H9 (cell line): ENCODE results near the gene SUMO4. TPM values are rescaled to one million over a fixed set of nuclear protein-coding genes. Genes with fewer than 3 reads are reported as not detected.
"Not testable (repeated sequence)": the region's sequence is repeated elsewhere in the genome, so short reads cannot be mapped to it uniquely, and the experiment has no call there.

Experiments
- DNase-seq: peaks from one replicate; pipeline ENCODE4 v3.0.0-alpha.2; 2017
- H2AFZ ChIP-seq: one replicate; pipeline ENCODE4 v1.6.1; 2013; ENCODE audit warnings: mild to moderate bottlenecking, low read length, control low read depth, moderate library complexity
- H2AK5ac ChIP-seq: 2 replicates; pipeline ENCODE4 v1.6.1; 2013; ENCODE audit warnings: low read length, control low read depth, mixed read lengths; ENCODE audit not compliant: insufficient read length
- H2BK120ac ChIP-seq: one replicate; pipeline ENCODE4 v1.6.1; 2013; ENCODE audit warnings: low read depth, mild to moderate bottlenecking, low read length, control low read depth, inconsistent platforms; ENCODE audit not compliant: poor library complexity, severe bottlenecking
- H2BK12ac ChIP-seq: 2 replicates; pipeline ENCODE4 v1.6.1; 2013; ENCODE audit warnings: low read length, control low read depth, mixed read lengths, low read depth; ENCODE audit not compliant: insufficient read length
- H2BK15ac ChIP-seq: 2 replicates; pipeline ENCODE4 v1.6.1; 2013; ENCODE audit warnings: low read depth, low read length, control low read depth
- H2BK20ac ChIP-seq: one replicate; pipeline ENCODE4 v1.6.1; 2013; ENCODE audit warnings: low read depth, mild to moderate bottlenecking, low read length, control low read depth, inconsistent platforms; ENCODE audit not compliant: poor library complexity, severe bottlenecking
- H2BK5ac ChIP-seq: 2 replicates; pipeline ENCODE4 v1.6.1; 2013; ENCODE audit warnings: low read length, control low read depth, mixed read lengths; ENCODE audit not compliant: insufficient read length
- H3K14ac ChIP-seq: 2 replicates; pipeline ENCODE4 v1.6.1; 2013; ENCODE audit warnings: low read length, control low read depth; ENCODE audit not compliant: insufficient read depth
- H3K18ac ChIP-seq: 2 replicates; pipeline ENCODE4 v1.6.1; 2013; ENCODE audit warnings: low read depth, mild to moderate bottlenecking, mixed read lengths, low read length, control low read depth; ENCODE audit not compliant: insufficient read length
- H3K23ac ChIP-seq: 2 replicates; pipeline ENCODE4 v1.6.1; 2013; ENCODE audit warnings: low read length, control low read depth, mixed read lengths, low read depth; ENCODE audit not compliant: insufficient read length
- H3K23me2 ChIP-seq: 2 replicates; pipeline ENCODE4 v1.6.1; 2013; ENCODE audit warnings: low read depth, mild to moderate bottlenecking, mixed read lengths, low read length, control low read depth; ENCODE audit not compliant: insufficient read length, poor library complexity, severe bottlenecking
- H3K27ac ChIP-seq: 2 replicates; pipeline ENCODE4 v1.5.1; 2013; ENCODE audit warnings: low read length, control low read depth, mixed read lengths, low read depth; ENCODE audit not compliant: insufficient read length
- H3K27me3 ChIP-seq: 2 replicates; pipeline ENCODE4 v1.6.1; 2013; ENCODE audit warnings: low read length, control low read depth, inconsistent platforms; ENCODE audit not compliant: insufficient read depth
- H3K4ac ChIP-seq: 2 replicates; pipeline ENCODE4 v1.6.1; 2013; ENCODE audit warnings: low read depth, mild to moderate bottlenecking, control low read depth, inconsistent platforms, low read length, moderate library complexity
- H3K4me1 ChIP-seq: 2 replicates; pipeline ENCODE4 v1.6.1; 2013; ENCODE audit warnings: low read length, control low read depth, inconsistent platforms; ENCODE audit not compliant: insufficient read depth
- H3K4me2 ChIP-seq: 2 replicates; pipeline ENCODE4 v1.6.1; 2013; ENCODE audit warnings: low read length, control low read depth, mixed read lengths; ENCODE audit not compliant: insufficient read length, insufficient read depth
- H3K56ac ChIP-seq: 2 replicates; pipeline ENCODE4 v1.6.1; 2013; ENCODE audit warnings: low read depth, mild to moderate bottlenecking, mixed read lengths, low read length, control low read depth; ENCODE audit not compliant: insufficient read length
- H3K79me1 ChIP-seq: 2 replicates; pipeline ENCODE4 v1.6.1; 2013; ENCODE audit warnings: low read depth, mild to moderate bottlenecking, moderate library complexity, low read length, control low read depth, inconsistent platforms; ENCODE audit not compliant: insufficient read depth, poor library complexity, severe bottlenecking
- H3K79me2 ChIP-seq: 2 replicates; pipeline ENCODE4 v1.6.1; 2013; ENCODE audit warnings: low read length, control low read depth, inconsistent platforms; ENCODE audit not compliant: insufficient read depth
- H3K9ac ChIP-seq: 2 replicates; pipeline ENCODE4 v1.6.1; 2013; ENCODE audit warnings: low read length, control low read depth, mixed read lengths; ENCODE audit not compliant: insufficient read length; ENCODE audit errors: extremely low read depth
- H3K9me3 ChIP-seq: one replicate; pipeline ENCODE4 v1.6.1; 2013; ENCODE audit warnings: low read depth, low read length, inconsistent platforms; ENCODE audit not compliant: control insufficient read depth
- H3T11ph ChIP-seq: one replicate; pipeline ENCODE4 v1.6.1; 2013; ENCODE audit warnings: mild to moderate bottlenecking, low read length, control low read depth, inconsistent platforms
- H4K20me1 ChIP-seq: one replicate; pipeline ENCODE4 v1.6.1; 2013; ENCODE audit not compliant: control insufficient read depth, insufficient read length, insufficient read depth
- H4K5ac ChIP-seq: 2 replicates; pipeline ENCODE4 v1.6.1; 2013; ENCODE audit warnings: low read depth, mild to moderate bottlenecking, mixed read lengths, low read length, control low read depth; ENCODE audit not compliant: insufficient read length
- H4K8ac ChIP-seq: replicated peaks from 2 replicates; pipeline ENCODE4 v1.6.1; 2013; ENCODE audit warnings: low read length, control low read depth, mixed read lengths, low read depth; ENCODE audit not compliant: insufficient read length
- H4K91ac ChIP-seq: 2 replicates; pipeline ENCODE4 v1.6.1; 2013; ENCODE audit warnings: low read depth, mild to moderate bottlenecking, moderate library complexity, mixed read lengths, low read length, control low read depth; ENCODE audit not compliant: insufficient read length
- H3K27ac Mint-ChIP-seq, 3 experiments: 2 replicates in 2 of 3; 3 replicates in 1 of 3; pipeline ENCODE4 v1.8.0; 2020 to 2021; ENCODE audit warnings: mixed read lengths in 3 of 3, mild to moderate bottlenecking in 1 of 3, moderate library complexity in 1 of 3
- H3K27me3 Mint-ChIP-seq: 2 replicates; pipeline ENCODE4 v1.8.0; 2021; ENCODE audit warnings: low read depth, mild to moderate bottlenecking, moderate library complexity, mixed read lengths
- H3K36me3 Mint-ChIP-seq, 3 experiments: 2 replicates in 2 of 3; 3 replicates in 1 of 3; pipeline ENCODE4 v1.8.0; 2020 to 2021; ENCODE audit warnings: low read depth in 3 of 3, mixed read lengths in 3 of 3; ENCODE audit not compliant: insufficient read depth in 1 of 3
- H3K4me1 Mint-ChIP-seq, 2 experiments: 2 replicates each; pipeline ENCODE4 v1.8.0; 2020; ENCODE audit warnings: mixed read lengths in 2 of 2
- H3K4me3 Mint-ChIP-seq, 2 experiments: 2 replicates in 1 of 2; 3 replicates in 1 of 2; pipeline ENCODE4 v1.8.0; 2020 to 2021; ENCODE audit warnings: mild to moderate bottlenecking in 2 of 2, mixed read lengths in 2 of 2, moderate library complexity in 1 of 2
- H3K9me3 Mint-ChIP-seq, 2 experiments: 2 replicates in 1 of 2; 3 replicates in 1 of 2; pipeline ENCODE4 v1.8.0; 2020; ENCODE audit warnings: mild to moderate bottlenecking in 2 of 2, mixed read lengths in 2 of 2, moderate library complexity in 1 of 2
- WGBS: extraction: QIAGEN DNeasy Blood & Tissue Kit; methylation state at CpG from one replicate; pipeline ENCODE4 v1.1.7; 2013; ENCODE audit warnings: missing lambda C conversion rate, low lambda C conversion rate, mixed read lengths; ENCODE audit not compliant: insufficient read length; ENCODE audit errors: extremely low coverage; 5-methylcytosine and 5-hydroxymethylcytosine counted together
- total RNA-seq: library from RNA; stranded (reverse); gene quantifications from 2 replicates; pipeline ENCODE4 v1.2.1, GENCODE V29; 2021
- TF ChIP-seq, protein P1 (sequence below): fragments of 200-600 bp; sonication (generic); conservative IDR thresholded peaks from 3 replicates; pipeline ENCODE4 v1.8.0; 2021; ENCODE audit warnings: antibody characterized with exemption, mild to moderate bottlenecking

Gene SUMO4
- total RNA-seq, 1 experiment from 2014 or later, result 1.5 TPM

DNA sequence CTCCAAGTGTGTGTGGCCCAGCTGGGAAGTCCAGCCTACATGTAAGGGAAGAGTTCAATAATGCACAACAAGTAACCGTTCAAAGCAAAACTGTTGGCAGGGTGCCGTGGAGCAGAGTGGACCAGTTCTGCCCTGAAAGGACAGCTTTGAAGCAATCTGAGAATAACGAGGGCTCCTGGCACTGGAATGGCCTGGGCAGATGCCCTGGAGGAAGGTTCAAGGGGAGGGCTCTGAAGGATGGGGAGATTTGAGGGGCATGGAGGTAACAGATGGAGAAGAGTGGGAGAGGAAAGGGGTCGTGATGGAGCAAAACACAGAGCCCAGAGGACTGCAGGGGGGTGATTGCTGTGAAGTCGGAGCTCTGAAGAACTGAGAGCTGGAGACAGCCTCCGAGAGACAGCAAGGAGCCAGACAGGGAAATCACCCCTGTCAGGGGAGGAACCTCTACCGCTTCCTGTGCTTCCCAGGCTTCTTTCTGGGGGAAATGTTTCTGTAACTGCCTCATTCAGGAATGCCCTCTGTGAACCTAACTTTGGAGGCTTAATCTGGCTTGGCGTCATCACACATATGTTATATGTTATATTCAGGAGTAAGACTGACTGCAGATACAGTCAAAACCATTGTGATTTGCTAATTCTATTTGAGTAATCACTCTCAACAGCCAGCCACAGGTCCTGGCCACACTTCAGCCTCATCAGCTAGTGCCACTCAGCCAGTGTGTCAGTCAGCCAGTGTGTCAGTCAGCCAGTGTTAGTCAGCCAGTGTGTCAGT lies 43.5 kb downstream of the SUMO4 start:
- H3K4me2 ChIP-seq, result no peak overlapping the region
- H3K14ac ChIP-seq, result no peak overlapping the region
- H3K23me2 ChIP-seq, result no peaks in the 10 kb centered on the region
- DNase-seq, result no peak
- H4K20me1 ChIP-seq, result no peaks in the 10 kb centered on the region
- H3K56ac ChIP-seq, result no peak overlapping the region
- H3K79me1 ChIP-seq, result no peaks in the 10 kb centered on the region
- H3K27ac Mint-ChIP-seq, result no peak overlapping the region; a peak in 1 of 7 replicates
- H2BK5ac ChIP-seq, result no peak overlapping the region
- no peak overlapping the region for H2AK5ac ChIP-seq
- H3K23ac ChIP-seq, result no peak overlapping the region
- no peak overlapping the region for H4K8ac ChIP-seq
- WGBS, result no CpG with 5 or more reads among the region's 8 CpGs
- no peak overlapping the region for H3K4me3 Mint-ChIP-seq
- H2AFZ ChIP-seq, result no peak overlapping the region
- H3K4ac ChIP-seq, result no peak overlapping the region
- no peaks in the 10 kb centered on the region for H3K79me2 ChIP-seq
- no peak overlapping the region for H2BK120ac ChIP-seq
- H3K27me3 Mint-ChIP-seq, result peaks cover 6% of the 10 kb centered on the region
- H3K27me3 ChIP-seq, result no peaks in the 10 kb centered on the region
- H3T11ph ChIP-seq, result no peak overlapping the region
- H4K91ac ChIP-seq, result no peak overlapping the region
- H2BK15ac ChIP-seq, result no peak overlapping the region
- no peak overlapping the region for H3K18ac ChIP-seq
- peaks cover 0 to 3% of the 10 kb centered on the region in 2 experiments; a peak in 3 of 5 replicates for H3K9me3 Mint-ChIP-seq
- H3K27ac ChIP-seq, result no peak overlapping the region
- no peaks in the 10 kb centered on the region for H3K9me3 ChIP-seq
- H2BK12ac ChIP-seq, result no peak overlapping the region
- H3K36me3 Mint-ChIP-seq, result no peaks in the 10 kb centered on the region
- TF ChIP-seq, protein P1, sequence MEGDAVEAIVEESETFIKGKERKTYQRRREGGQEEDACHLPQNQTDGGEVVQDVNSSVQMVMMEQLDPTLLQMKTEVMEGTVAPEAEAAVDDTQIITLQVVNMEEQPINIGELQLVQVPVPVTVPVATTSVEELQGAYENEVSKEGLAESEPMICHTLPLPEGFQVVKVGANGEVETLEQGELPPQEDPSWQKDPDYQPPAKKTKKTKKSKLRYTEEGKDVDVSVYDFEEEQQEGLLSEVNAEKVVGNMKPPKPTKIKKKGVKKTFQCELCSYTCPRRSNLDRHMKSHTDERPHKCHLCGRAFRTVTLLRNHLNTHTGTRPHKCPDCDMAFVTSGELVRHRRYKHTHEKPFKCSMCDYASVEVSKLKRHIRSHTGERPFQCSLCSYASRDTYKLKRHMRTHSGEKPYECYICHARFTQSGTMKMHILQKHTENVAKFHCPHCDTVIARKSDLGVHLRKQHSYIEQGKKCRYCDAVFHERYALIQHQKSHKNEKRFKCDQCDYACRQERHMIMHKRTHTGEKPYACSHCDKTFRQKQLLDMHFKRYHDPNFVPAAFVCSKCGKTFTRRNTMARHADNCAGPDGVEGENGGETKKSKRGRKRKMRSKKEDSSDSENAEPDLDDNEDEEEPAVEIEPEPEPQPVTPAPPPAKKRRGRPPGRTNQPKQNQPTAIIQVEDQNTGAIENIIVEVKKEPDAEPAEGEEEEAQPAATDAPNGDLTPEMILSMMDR, result no peak
- H4K5ac ChIP-seq, result no peak overlapping the region
- no peaks in the 10 kb centered on the region for H3K4me1 ChIP-seq
- H2BK20ac ChIP-seq, result no peak overlapping the region
- H3K4me1 Mint-ChIP-seq, result peaks cover 0 to 11% of the 10 kb centered on the region in 2 experiments; a peak in 1 of 4 replicates
- H3K9ac ChIP-seq, result no peak overlapping the region

DNA sequence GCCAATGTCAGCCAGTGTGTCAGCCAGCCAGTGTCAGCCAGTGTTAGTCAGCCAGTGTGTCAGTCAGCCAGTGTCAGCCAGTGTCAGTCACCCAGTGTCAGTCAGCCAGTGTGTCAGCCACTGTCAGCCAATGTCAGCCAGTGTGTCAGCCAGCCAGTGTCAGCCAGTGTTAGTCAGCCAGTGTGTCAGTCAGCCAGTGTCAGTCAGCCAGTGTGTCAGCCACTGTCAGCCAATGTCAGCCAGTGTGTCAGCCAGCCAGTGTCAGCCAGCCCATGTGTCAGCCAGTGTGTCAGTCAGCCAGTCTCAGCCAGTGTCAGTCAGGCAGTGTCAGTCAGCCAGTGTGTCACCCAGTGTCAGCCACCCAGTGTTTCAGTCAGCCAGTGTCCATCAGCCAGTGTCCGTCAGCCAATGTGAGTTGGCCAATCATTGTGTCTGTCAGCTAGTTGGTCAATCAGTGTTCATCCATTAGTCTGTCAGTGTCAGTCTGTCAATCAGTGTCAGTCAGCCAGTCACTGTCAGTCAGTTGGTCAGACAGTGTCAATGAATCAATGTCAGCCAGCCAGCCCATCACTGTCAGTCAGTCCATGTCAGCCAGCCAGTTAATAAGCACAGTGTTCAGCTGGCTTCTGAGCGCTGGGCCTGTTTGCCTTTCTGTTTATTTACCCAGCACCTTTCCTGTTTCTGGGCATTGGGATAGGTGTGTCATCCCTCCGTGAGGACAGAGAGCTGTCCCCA lies 44.5 kb downstream of the SUMO4 start:
- not testable (repeated sequence) for H3K79me1 ChIP-seq, H3K23me2 ChIP-seq, H3K27me3 ChIP-seq, H3K9me3 ChIP-seq, H3K79me2 ChIP-seq, H3K27ac Mint-ChIP-seq, H3K36me3 Mint-ChIP-seq, H3K4me1 ChIP-seq, H2BK20ac ChIP-seq, H3K23ac ChIP-seq, H4K5ac ChIP-seq, DNase-seq, H4K20me1 ChIP-seq, H2BK120ac ChIP-seq, H3K18ac ChIP-seq, H4K91ac ChIP-seq, H3K4me2 ChIP-seq, H3K56ac ChIP-seq, H3K4ac ChIP-seq, H3K27ac ChIP-seq, H3K4me3 Mint-ChIP-seq, H2AFZ ChIP-seq, H3K14ac ChIP-seq, H4K8ac ChIP-seq, H3T11ph ChIP-seq, H2AK5ac ChIP-seq, H3K4me1 Mint-ChIP-seq, H3K9ac ChIP-seq, H2BK5ac ChIP-seq, H3K9me3 Mint-ChIP-seq, H2BK15ac ChIP-seq, H2BK12ac ChIP-seq
- peaks cover 13% of the 10 kb centered on the region for H3K27me3 Mint-ChIP-seq
- WGBS, result no CpG with 5 or more reads among the region's 3 CpGs
